Kidney epithelial cell (primary cell): Measurements from ENCODE around the gene UNKL. TPM values are rescaled to one million over a fixed set of nuclear protein-coding genes. Genes with fewer than 3 reads are reported as not detected.

Experiments used
- DNase-seq: peaks from one replicate; pipeline ENCODE4 v3.0.0-alpha.2; 2010; ENCODE audit warnings: low read depth
- H3K27me3 ChIP-seq: 2 replicates; pipeline ENCODE4 v1.6.0; 2011; ENCODE audit warnings: low read length; ENCODE audit not compliant: control insufficient read depth, insufficient read depth
- H3K36me3 ChIP-seq: 2 replicates; pipeline ENCODE4 v1.5.1; 2011; ENCODE audit warnings: low read length; ENCODE audit not compliant: control insufficient read depth, insufficient read depth
- H3K4me3 ChIP-seq: 2 replicates; pipeline ENCODE4 v1.5.1; 2011; ENCODE audit warnings: low read depth, mild to moderate bottlenecking, control low read depth, low read length
- total RNA-seq: library from RNA; depleted of rRNA; stranded (reverse); fragments of >200 nt; gene quantifications from 2 replicates; pipeline ENCODE4 v1.2.3, GENCODE V29; 2015
- TF ChIP-seq, protein P1 (sequence below): IDR thresholded peaks from 2 replicates; pipeline ENCODE4 v1.5.1; 2011; ENCODE audit warnings: mild to moderate bottlenecking, moderate library complexity, low read length, control low read depth, inconsistent platforms; ENCODE audit not compliant: insufficient read depth, poor library complexity, severe bottlenecking

The UNKL gene
- total RNA-seq, 1 donor from 2014 or later = 19.3 TPM

DNA sequence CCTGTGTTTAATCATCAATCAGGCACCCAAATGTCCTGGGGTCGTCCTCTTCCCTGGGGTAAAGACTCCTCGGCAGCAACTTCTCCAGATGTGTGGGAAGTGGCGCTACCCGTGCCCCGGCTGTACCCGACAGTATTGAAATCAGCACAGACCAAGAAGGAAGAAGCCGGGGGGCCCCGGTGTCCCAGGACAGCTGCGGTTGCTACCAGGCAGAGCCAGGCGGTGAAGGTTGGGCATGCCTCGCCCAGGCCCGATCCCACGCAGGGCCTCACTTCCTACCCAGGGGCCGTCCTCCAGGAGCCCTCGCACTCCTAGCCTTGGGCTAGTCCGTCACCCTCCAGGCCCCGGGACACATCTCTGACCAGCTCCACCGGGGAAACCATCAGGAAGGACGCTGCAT, 38.8 kb upstream of the UNKL start:
- peaks cover 1% of the 10 kb centered on the region for H3K36me3 ChIP-seq
- DNase-seq = no peak
- TF ChIP-seq, protein P1, sequence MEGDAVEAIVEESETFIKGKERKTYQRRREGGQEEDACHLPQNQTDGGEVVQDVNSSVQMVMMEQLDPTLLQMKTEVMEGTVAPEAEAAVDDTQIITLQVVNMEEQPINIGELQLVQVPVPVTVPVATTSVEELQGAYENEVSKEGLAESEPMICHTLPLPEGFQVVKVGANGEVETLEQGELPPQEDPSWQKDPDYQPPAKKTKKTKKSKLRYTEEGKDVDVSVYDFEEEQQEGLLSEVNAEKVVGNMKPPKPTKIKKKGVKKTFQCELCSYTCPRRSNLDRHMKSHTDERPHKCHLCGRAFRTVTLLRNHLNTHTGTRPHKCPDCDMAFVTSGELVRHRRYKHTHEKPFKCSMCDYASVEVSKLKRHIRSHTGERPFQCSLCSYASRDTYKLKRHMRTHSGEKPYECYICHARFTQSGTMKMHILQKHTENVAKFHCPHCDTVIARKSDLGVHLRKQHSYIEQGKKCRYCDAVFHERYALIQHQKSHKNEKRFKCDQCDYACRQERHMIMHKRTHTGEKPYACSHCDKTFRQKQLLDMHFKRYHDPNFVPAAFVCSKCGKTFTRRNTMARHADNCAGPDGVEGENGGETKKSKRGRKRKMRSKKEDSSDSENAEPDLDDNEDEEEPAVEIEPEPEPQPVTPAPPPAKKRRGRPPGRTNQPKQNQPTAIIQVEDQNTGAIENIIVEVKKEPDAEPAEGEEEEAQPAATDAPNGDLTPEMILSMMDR = no peak
- no peak overlapping the region for H3K4me3 ChIP-seq
- no peaks in the 10 kb centered on the region for H3K27me3 ChIP-seq

DNA sequence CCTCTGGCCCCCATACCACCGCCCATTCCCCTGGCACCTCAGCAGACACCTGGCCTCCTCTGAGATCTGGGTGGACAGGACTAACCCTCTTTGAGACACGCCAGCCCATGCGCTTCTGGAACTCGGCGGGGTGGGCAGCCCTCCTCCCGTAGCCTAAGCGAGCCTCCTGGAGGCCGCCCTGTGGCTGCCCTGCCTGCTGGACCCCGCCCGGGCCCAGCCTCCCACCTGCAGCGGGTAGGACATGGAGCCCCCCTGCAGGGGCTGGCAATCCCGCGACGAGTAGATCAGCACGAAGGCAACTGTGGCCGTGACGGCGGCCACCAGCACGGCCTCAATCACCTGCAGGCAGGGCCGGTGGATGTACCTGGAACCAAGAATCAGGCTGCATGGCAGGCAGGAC, 38.0 kb upstream of the UNKL start:
- Histone ChIP-seq H3K27me3 (no peaks in the 10 kb centered on the region), H3K4me3 (no peak overlapping the region), H3K36me3 (peaks cover 1% of the 10 kb centered on the region)
- TF ChIP-seq, protein P1 = no peak
- DNase-seq = no peak

DNA sequence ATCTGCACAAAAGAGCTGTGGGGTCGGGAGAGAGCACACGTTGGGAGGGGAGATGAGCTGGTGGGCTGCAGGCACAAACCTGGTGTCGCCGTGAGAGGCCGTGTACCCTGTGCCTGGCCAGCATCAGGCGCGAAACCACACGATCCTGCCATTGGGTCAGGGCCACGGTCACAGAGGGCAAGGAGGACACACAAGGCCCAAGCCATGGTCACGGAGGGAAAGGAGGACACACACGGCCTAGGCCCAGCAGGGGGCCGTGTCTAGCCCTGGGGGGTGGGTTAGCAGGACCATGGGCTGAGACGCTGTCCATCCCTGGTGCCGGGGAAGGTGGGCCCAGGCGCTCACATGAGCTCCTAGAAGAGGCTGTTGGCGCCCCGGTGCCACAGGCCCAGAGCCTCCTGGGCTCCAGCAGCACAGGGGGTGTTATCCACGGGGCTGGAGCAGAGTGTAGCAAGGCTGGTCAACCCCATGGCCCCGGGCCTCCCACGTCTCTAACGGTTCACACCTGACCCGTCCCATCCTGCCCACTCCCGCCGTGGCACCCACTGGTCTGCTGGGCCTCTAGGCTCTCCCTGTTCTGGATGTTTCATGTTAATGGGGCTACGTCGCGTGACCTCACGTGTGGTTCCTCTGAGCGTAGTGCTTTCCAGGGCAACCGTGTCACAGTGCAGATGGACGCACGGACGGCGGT, 37.3 kb upstream of the UNKL start:
- TF ChIP-seq, protein P1 = no peak
- Histone ChIP-seq H3K36me3 (peaks cover 1% of the 10 kb centered on the region), H3K27me3 (no peaks in the 10 kb centered on the region), H3K4me3 (no peak overlapping the region)
- DNase-seq = no peak

DNA sequence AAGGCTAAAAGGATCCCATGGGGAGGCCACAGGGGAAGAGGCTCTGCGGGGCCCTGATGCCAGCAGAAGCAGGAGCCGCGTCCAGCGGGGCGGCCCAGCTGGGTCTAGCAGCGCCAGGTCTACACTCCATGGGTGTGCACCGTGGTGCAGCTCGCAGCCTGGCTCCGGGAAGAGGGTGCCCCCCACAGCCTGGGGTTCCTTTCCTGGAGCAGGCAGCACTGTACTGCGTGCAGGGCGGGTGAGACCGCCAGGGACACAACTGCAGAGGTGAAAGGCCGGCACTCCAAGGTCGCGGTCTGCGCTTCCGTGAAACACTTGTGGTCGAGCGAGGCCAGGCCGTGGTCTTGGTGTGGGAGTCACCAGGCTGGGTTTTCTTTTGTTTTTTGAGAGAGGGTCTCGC, 36.3 kb upstream of the UNKL start:
- Histone ChIP-seq H3K36me3 (peaks cover 1% of the 10 kb centered on the region), H3K4me3 (no peak overlapping the region), H3K27me3 (no peaks in the 10 kb centered on the region)
- TF ChIP-seq, protein P1 = no peak
- DNase-seq = no peak

DNA sequence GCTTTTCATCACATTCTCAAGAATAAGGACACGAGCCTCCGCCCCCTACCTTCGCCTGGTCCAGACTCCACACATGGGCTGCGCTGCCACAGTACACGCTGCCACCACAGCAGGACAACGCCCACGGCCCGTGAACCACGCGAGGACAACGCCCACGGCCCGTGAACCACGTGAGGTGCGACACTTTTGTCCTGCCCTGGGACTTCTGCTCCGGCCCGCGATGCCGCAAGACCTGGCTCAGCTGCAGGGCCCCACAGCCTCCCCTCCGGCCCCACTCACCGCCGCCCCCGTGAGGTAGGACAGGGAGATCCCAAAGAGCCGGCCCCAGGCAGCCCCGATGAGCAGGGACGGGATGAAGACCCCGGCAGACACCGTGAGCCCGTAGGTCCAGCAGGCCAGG, 35.7 kb upstream of the UNKL start:
- H3K4me3 ChIP-seq = no peak overlapping the region
- TF ChIP-seq, protein P1 = no peak
- no peaks in the 10 kb centered on the region for H3K27me3 ChIP-seq
- H3K36me3 ChIP-seq = peaks cover 1% of the 10 kb centered on the region
- no peak for DNase-seq

DNA sequence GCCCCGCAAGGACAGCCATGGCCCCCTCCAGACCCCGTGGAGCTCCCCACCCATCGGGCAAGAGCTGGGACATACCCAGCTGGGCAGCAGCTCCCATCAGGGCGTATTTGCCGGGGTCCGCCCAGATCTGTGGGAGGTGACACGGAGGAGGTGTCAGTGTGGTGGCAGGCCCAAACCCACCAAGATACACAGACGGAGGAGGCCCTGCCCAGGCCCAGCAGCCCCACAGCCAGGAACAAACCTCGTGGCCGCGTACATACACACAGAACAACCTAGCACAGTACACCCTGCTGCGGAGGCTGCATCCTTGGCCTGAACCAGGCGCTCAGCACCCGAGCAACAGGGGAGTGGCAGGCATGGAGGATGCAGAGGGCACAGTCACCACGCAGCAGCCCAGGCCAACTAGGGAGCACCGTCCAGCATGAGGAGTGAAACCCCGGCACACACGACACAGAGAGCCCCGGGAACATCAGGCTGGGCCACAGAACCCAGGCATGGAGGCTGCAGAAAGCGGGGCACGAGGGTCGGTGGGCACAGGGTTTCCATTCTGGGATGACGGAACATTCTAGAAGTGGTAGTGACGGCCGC, 34.8 kb upstream of the UNKL start:
- Histone ChIP-seq H3K36me3 (peaks cover 1% of the 10 kb centered on the region), H3K4me3 (no peak overlapping the region), H3K27me3 (no peaks in the 10 kb centered on the region)
- no peak for DNase-seq
- TF ChIP-seq, protein P1 = no peak
